ENCODE data around the gene LRATD1. TPM values are rescaled to one million over a fixed set of nuclear protein-coding genes. Genes with fewer than 3 reads are reported as not detected.

Gene LRATD1
- total and polyA plus RNA-seq, 9 of the 15 experiments (the other 6 are each of a cell fraction or from before 2014, with no cell fraction given): 0.36 to 6.5 (median 2.8) TPM

- no peaks in the 10 kb centered on the region for H3K36me3 ChIP-seq (ENCODE audit: control insufficient read depth, insufficient read depth, low read length)
- H2AFZ ChIP-seq (ENCODE audit: low read depth, low read length): no peak overlapping the region
- H3K79me2 ChIP-seq (ENCODE audit: control insufficient read depth, insufficient read depth, low read length): no peaks in the 10 kb centered on the region; the same call in 2 of the 3 replicates
- no peak overlapping the region for H3K4me3 ChIP-seq
- TF ChIP-seq HDAC1 (IDR thresholded peaks at IDR 0.05): no peak
- no peak for TF ChIP-seq NFIX (CRISPR knock-in tag; IDR thresholded peaks at IDR 0.05; ENCODE audit: low read depth)
- no peak for TF ChIP-seq SAP30 (IDR thresholded peaks at IDR 0.05; ENCODE audit: borderline replicate concordance, insufficient read depth, low read depth, low read length, poor library complexity, severe bottlenecking)
- no peak for TF ChIP-seq ZNF384 (IDR thresholded peaks at IDR 0.05; ENCODE audit: low read depth, low read length)
- no peak for TF ChIP-seq TFAM (CRISPR knock-in tag; conservative IDR thresholded peaks at IDR 0.05)
- no peak for TF ChIP-seq ZNF764 (CRISPR knock-in tag; IDR thresholded peaks at IDR 0.05; ENCODE audit: low read depth)
- no peak for TF ChIP-seq POLR2AphosphoS2 (IDR thresholded peaks at IDR 0.05; ENCODE audit: low read length)
- no peak for TF ChIP-seq ZNF282 (CRISPR knock-in tag; IDR thresholded peaks at IDR 0.05)
- no peak for TF ChIP-seq SMAD3 (CRISPR knock-in tag; conservative IDR thresholded peaks at IDR 0.05)
- TF ChIP-seq MTA1 (IDR thresholded peaks at IDR 0.05; ENCODE audit: borderline replicate concordance): no peak
- TF ChIP-seq ZNF830 (CRISPR knock-in tag; IDR thresholded peaks at IDR 0.05): no peak
- no peak for TF ChIP-seq ETS2 (tag; IDR thresholded peaks at IDR 0.05; ENCODE audit: borderline replicate concordance, poor library complexity, severe bottlenecking)
- H3K4me2 ChIP-seq (ENCODE audit: insufficient read depth, low read length): no peak overlapping the region
- H3K27ac ChIP-seq (ENCODE audit: extremely low read depth, low read depth, low read length): no peak overlapping the region
- H3K9me3 ChIP-seq (replicated peaks; ENCODE audit: control insufficient read depth, insufficient read depth, low read depth, low read length): no peaks in the 10 kb centered on the region
- intact Hi-C loops (cut with micrococcal nuclease): no loop called here
- DNase-seq (ENCODE audit: extremely low read depth in 1 of 4, low spot score in 3 of 4) (no peak), FAIRE-seq (no peak), ATAC-seq (no peak)
- in situ Hi-C loops (cut with MboI): no loop called here
- peaks cover 0 to 18% of the 10 kb centered on the region in 2 experiments; a peak in 2 of 5 replicates for H3K4me1 ChIP-seq (replicated peaks in 1 of 2; ENCODE audit: control insufficient read depth in 2 of 2, insufficient read depth in 2 of 2, low read length in 2 of 2)
- ChIA-PET POLR2A (no interaction called here), CTCF (ENCODE audit: low intra/inter-chr PET ratio) (no interaction called here)
- no peak overlapping the region for H3K9ac ChIP-seq (ENCODE audit: insufficient read depth in 1 of 2, low read depth in 2 of 2, low read length in 2 of 2)
- 0% methylated on average over 2 of the region's 2 CpGs for WGBS (ENCODE audit: insufficient coverage, low coverage, missing lambda C conversion rate)
- H4K20me1 ChIP-seq (replicated peaks; ENCODE audit: control insufficient read depth, insufficient read depth, low read length): no peaks in the 10 kb centered on the region
- peaks cover 0 to 8% of the 10 kb centered on the region in 2 experiments; a peak in 2 of 5 replicates for H3K27me3 ChIP-seq (ENCODE audit: control insufficient read depth in 2 of 2, insufficient read depth in 2 of 2, low read length in 2 of 2)
- BruUV-seq (replicated peaks): no TSS peak
- H3K9me1 ChIP-seq (ENCODE audit: control insufficient read depth, insufficient read depth, low read length): no peaks in the 10 kb centered on the region
Measured at GRCh38 chr2:14628901-14629300, 3.6 kb upstream of the LRATD1 start.

All from K562 (cell line).